Activated CD4-positive, alpha-beta T cell treated with anti-CD3 and anti-CD28 coated beads for 1 hour (primary cell): ENCODE measurements around the gene CHCHD3.
"Not testable (repeated sequence)": the region's sequence is repeated elsewhere in the genome, so short reads cannot be mapped to it uniquely, and the experiment has no call there.

Source experiments
- DNase-seq: peaks from one replicate; pipeline ENCODE4 v3.0.0-alpha.2; 2020

CHCHD3 gene

GRCh38 chr7:133040178-133040577 lies 41.7 kb downstream of the CHCHD3 start:
- no peak for DNase-seq

DNA sequence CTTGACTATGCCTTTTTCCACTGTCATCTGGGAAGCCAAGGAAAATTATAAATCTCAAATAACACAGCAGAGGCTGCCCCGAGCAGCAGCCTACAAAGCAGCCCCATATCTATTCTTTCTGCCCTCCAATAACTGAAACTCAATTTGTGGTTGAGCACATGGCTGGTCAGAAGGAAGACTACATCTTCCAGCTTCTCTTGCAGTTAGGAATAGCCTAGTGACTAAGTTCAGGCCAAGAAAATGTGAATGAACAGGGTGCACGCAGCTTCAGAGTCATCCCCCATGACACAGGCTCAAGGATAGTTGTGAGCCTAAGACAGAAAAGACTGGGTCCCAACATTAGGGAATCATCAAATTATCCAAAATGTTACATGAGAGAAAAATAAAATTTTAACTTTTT lies 42.3 kb downstream of the CHCHD3 start:
- no peak for DNase-seq

- no peak for DNase-seq
Measured at GRCh38 chr7:133036289-133036688, 45.6 kb downstream of the CHCHD3 start.

DNA sequence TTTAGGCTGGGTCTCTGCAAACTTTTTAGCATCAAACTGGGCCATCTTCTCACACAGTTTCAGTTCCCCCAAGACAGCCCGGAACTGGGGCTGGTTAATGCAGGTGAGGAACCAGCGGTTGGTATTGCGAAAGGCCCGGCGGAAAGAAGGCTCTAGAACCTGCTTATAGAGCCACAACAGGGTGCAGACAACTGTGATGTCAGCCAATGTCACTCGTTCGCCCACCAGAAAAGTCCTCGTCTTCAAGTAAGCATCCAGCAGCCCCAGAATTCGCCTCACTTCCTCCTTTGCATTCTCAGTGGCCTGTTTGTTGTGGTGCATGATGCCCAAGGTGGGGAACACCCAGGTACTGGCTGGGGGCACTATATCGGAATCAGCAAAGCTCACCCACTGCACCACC lies 46.6 kb downstream of the CHCHD3 start:
- not testable (repeated sequence) for DNase-seq

DNA sequence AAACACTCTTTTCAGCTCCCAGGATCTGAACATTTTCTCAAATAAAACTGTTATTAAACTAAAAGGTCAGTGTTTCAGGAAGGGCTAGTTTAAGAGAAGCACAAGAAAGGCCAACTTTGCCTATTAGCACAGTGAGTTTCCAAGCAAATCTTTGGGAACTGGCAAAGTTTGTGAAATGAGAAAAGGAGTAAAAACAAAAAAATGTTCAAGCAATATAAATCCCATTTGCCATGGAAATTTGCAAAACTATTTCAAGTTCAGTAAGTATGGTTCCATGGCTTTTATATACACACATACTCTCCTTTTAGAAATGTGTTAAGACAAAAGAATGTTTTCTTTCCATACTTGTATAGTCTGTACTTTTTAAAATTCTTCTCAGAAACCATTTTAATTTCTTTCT lies 51.5 kb downstream of the CHCHD3 start:
- DNase-seq: no peak

DNA sequence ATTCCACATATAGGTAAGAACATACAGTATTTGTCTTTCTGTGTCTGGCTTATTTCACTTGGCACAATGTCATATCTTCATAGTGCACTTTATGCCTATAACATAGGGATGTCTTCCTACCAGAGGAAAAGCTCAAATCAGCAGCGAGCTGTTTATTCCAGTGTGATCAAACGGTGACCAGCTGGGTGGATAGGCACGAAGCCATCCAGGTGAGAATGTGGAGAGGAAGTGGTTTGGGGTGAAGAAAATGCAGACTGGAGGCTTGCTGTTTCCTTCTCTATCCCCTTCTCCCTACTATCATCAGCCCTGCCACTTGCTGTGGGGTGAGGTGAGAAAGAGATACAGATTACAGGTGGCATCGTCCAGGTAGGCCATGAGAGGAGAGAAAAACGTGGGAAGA lies 52.4 kb downstream of the CHCHD3 start:
- no peak for DNase-seq

DNA sequence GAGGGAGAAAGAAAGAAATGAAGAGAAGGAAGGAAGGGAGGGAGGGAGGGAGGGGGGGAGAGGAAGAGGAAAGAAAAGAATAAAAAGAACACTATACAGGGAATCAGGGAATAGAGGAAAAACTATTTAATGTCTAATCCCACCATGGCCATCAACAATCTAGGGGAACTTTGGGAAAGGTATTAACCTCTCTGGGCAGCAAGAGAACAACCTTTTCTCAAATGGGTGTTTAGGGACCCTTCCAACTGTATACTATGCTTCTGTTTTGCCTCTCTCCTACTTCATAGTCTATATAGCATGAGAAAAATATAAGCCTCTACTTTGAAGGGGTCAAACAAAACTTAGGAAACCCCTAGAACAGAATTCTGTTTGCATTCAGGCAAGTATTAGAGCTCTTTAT lies 54.5 kb downstream of the CHCHD3 start:
- no peak for DNase-seq

DNA sequence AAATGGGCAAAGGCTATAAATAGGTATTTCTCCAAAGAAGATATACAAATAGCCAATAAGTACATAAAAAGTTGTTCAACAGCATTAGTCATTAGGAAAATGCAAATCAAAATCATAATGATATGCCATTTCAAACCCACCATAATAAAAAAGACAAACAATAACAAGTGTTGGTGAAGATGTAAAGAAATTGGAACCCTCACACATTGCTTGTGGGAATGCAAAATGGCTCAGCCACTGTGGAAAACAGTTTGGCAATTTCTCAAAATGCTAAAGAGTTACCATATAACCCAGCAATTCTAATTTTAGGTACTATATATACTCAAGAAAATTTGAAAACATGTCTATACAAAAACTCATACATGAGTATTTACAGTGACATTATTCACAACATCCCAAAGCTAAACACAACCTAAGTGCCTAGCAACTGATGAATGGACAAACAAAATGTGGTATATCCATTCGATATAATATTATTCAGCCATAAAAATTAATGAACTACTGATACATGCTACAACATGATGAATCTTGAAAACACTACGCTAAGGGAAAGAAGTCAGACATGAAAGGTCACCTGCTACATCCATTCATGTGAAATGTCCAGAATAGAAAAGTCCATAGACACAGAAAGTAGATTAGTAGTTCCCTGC lies 55.6 kb downstream of the CHCHD3 start:
- no peak for DNase-seq

DNA sequence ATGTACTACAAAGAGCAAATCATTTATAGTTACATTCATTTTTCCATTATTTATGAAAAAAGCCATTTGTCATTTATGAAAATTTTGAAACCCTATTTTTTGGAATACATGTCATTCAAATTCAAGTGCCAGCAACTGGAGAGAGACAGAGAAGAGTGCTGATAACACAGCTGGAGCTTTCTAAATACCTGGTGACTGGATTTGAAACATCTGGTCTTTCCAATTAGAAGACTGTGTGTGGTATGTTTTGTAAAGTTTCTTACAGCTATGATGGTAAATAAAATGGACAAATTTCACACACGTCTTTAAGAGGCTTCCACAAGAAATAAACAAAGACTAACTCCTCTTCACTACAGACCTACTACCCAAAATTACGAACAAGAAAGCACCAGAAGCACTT lies 56.8 kb downstream of the CHCHD3 start:
- DNase-seq: no peak

- no peak for DNase-seq
Measured at GRCh38 chr7:133024596-133024995, 57.3 kb downstream of the CHCHD3 start.

DNA sequence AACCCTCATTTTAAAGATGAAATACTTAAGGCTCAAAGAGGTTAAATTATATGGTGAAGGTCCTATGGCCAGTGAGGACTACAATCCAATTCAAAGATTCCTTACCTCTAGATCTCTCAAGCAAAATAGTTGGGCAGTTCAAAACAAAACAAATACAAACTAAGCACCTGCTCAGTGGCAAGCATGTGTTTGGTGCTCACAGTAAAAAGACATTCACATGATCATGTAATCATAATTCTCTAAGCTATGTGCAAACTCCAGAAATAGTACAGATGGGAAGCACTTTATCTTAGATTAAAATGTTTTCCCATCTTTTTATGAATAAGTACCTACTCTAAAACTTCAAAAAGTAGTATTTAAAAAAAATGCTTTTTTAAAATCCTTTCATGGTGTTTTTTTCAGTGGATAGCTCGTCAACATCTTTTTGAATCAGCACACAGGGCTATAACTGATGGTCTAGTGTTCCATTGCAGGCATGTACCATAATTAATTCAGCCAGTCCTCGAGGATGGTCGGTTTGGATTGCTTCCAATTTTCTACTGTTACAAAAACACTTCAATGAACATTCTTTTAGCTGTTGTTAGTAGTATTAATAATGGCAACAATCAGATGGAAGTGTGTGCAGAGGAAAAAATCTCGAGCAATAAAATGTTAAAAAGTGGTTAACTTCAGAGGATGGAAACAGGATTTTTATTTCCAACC lies 58.4 kb downstream of the CHCHD3 start:
- no peak for DNase-seq

DNA sequence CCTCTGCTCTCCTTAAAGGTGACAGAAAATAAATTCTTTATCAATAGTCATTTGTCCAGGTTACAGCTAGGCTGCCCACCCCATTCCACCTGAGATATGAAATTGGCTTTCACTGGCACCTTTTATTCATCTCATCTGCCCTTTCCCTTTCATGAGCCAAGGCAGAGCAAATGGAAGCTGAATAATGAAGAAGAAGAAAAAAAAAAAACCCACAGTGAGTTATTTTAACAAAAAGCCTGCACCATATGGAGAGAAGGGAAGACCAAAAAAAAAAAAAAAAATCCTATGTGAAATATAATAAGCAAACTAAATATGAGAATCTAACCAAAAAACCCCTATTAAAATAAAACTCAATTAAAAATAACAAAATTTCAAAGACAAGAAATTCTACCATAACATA lies 59.2 kb downstream of the CHCHD3 start:
- no peak for DNase-seq

DNA sequence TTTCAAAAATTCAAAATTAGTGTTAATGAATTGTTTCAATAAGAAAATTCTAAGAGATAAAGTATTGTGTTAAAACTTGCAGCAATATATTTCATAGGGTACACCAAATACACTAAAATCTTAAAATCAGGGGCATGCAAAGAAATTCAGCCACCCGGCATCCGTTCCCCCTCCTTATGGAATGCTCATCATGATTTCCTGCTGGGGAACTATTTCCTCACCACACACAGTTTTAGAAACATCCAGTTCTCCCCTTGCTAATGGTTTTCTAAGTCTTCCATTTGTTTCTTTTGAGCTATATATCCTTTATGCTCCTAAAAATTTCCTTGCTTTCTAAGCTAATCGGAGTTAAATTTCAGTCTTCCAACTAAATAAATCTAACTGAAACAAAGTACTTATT lies 60.7 kb downstream of the CHCHD3 start:
- no peak for DNase-seq

DNA sequence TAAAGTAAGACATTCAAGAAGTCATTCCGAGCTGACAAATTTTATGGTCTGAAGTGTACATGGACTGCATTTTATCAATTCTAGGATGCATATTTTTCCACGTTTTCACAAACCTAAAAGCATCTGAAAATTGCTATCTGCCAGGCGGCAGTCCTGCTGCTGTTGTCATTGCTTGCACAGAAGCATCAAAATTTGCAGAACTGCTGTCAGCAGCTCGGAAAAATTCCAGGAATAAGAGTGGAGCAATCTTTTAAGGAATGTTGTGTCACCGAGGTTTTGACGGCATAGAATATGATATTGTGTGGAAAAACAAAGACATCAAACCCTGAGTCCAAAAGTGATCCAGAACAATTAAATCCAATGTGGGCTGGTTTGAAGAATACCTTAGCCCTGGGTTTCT lies 61.4 kb downstream of the CHCHD3 start:
- DNase-seq: no peak

GRCh38 chr7:133019590-133019989 lies 62.3 kb downstream of the CHCHD3 start:
- DNase-seq: no peak

DNA sequence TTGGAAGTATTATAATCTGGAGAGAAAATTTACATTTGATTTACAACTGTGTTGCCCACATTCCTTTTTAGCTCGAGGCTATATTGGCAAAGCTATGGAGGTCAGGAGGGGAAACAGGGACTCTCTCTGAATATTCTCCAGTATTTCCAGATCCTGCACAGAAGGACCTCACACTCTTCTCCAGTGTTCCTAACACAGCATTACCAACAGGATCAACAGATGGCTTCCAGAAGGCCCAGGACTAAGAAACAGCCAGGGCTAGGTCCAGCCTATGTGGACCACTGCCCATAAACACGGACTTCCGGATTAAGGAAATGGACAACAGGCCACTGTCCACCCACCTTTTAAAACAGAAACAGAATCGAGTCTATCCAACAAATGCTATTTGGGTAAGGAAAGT lies 65.3 kb downstream of the CHCHD3 start:
- no peak for DNase-seq

GRCh38 chr7:133015888-133016287 lies 66.0 kb downstream of the CHCHD3 start:
- DNase-seq: no peak

DNA sequence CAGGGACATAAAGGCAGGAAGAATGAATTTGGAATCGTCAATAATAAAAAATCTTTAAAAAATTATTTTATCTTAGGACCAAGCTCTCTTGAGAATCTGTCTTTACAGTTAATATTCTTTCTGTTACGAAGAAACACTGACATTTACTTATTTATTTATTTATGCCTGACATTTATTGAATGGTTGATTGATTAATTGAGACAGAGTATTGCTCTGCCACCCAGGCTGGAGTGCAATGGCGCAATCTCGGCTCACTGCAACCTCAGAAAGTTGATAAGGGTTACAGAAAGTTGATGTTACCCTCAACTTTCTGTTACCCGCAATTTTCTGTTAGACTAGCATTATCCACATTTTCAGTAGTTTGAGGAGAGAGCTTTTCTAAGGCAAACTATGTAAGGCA lies 70.1 kb downstream of the CHCHD3 start:
- no peak for DNase-seq

- DNase-seq: no peak
Measured at GRCh38 chr7:133009426-133010252, 72.3 kb downstream of the CHCHD3 start.

- DNase-seq: no peak
Measured at GRCh38 chr7:133007961-133008360, 73.9 kb downstream of the CHCHD3 start.

DNA sequence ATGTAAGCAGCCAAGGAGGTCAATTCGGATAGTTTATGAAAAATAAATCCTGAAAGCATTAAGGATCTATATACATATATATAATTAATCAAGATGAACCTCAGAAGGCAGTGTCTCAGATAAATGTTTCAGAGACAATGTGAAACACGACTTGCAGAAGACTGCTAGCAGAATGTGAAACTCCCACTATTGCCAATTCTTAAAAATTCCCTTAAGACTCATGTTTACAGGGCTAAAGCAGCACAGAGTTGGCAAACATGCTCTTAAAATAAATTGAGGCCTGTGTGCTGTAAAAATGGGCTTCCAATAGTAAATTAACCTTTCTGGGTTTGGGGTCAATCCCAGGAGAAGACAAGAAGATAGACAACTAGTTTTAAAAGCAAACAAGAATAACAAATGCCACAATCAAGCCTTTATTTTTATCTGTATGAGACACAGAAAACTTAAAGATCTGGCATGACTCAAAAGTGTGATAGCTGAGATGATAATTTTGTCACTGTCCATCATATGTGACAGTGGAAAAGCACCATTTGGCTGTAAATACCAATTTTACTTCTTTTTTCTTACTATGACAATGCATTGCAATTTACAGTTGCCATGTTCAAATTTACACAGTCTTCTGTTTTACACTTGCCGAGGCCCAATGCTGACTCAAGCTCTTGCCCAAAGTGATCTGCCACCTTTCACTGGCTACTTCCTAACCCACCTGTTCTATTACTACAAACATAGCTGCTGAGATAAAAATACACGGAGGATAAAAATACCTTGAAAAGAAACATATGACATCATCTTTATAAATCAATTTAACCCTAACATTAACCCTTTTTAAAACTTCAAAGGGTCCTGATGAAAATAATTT lies 78.6 kb downstream of the CHCHD3 start:
- DNase-seq: no peak

DNA sequence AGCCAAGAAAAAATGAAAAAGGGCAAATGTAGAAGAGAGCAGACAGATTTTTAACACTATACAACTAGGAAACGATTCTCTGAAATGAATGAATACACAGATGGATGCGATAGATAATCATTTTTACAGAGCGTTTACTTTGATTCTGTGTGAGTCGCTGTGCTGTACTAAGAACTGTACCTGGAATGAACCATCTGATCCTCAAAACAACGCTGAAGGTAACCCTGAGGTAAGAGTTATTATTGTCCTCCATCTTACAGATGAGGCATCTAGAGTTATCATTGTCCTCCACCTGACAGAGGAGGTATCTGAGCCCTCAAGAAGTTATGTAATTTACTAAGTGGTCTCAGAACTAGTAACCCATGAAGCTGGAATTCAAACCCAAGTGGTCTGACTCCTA lies 80.2 kb downstream of the CHCHD3 start:
- no peak for DNase-seq

- DNase-seq: no peak
Measured at GRCh38 chr7:132999845-133000244, 82.0 kb downstream of the CHCHD3 start.
